ENCODE results near the gene MRTFA. TPM values are rescaled to one million over a fixed set of nuclear protein-coding genes. Genes with fewer than 3 reads are reported as not detected.
A peak's percentile ranks its signal among the peaks of the same experiment; 100 is the strongest.
"Not testable (repeated sequence)": the region's sequence is repeated elsewhere in the genome, so short reads cannot be mapped to it uniquely, and the experiment has no call there.

Gene MRTFA
- polyA plus RNA-seq, 3 donors from 2014 or later: 5.0 to 23.5 (median 7.3) TPM

DNA sequence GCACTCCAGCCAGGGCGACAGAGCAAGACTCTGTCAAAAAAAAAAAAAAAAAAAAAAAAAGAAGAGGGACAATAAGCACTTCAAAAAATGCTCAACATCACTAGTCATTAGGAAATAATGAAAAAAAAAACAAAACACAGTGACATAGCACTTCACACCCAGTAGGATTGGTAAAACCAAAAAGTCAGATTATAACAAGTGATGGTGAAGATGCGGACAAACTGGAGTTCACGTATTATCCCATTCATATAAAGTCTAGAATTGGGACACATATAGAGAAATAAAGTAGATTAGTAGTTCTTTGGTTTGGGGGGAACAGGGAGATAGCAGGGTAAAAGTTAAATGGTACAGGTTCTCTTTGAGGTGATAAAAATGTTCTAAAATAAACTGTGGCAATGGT is 64.6 kb downstream of the MRTFA start:
- peak overlapping the region in 1 of 6 donors; percentile 22 for H3K27ac Mint-ChIP-seq
- no peak overlapping the region for H3K4me3 Mint-ChIP-seq
- no peaks in the 10 kb centered on the region for H3K9me3 Mint-ChIP-seq
- DNase-seq: no peak
- H3K4me1 Mint-ChIP-seq: peaks cover 7 to 32% of the 10 kb centered on the region in 2 donors
- H3K36me3 Mint-ChIP-seq: peaks cover 4 to 9% (median 4%) of the 10 kb centered on the region in 3 donors
- peaks cover 0 to 1% (median 0%) of the 10 kb centered on the region in 3 donors for H3K27me3 Mint-ChIP-seq (ENCODE audit: low read depth in 3 of 3)

DNA sequence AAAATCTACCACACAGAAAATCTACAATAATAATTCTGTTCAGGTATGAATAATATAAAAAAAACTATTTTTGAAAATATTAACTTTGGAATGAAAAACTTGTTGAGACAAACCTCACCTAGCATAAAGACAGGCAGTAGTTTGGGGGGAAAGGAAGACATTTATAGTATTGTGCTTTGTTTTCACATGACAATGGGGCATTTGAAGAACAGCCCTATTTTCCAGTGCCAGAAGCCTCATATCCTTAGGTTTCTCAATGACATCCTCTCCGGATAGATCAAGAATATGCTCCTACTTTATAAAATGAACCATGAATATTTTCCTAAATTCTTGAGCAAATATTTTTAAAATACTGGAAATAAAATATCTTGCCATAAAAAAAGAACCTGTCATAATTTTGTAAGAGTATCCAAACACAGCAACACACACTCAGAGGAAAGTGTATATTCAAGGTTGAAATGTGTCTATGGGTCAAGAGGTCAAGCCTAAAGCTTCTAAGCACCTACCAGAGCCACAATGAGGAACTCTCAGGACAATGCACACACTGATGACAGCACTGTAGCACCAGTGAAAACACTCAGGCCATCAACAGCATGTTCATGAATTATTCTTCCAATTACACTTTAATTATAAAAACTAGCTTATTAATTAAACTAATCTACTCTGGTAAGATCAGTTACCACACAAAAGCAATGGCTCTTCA is 68.7 kb downstream of the MRTFA start:
- Mint-ChIP-seq H3K4me1 (peaks cover 7 to 52% of the 10 kb centered on the region in 2 donors), H3K9me3 (no peaks in the 10 kb centered on the region)

DNA sequence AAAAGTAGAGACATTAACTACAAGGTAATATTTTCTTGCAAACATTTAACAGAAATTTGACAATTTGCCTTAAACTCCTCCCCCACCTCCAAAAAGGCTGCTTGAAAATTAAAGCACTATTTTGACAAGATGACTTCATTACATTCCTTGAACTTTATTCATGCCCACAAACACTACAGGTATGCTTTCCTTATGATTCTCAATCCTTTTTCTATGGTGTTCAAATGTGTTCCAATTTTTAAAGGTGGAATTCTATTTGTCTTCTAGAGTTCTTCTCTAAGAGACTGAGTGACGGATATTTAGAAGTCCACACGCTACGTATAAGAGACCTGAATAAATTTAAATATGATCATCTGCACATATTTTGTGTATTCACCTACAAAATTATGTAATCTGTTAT is 69.4 kb downstream of the MRTFA start:
- H3K36me3 Mint-ChIP-seq: peaks cover 3 to 4% (median 4%) of the 10 kb centered on the region in 3 donors
- no peak for DNase-seq
- H3K4me3 Mint-ChIP-seq: no peak overlapping the region
- H3K27ac Mint-ChIP-seq: no peak overlapping the region
- peaks cover 0 to 1% (median 0%) of the 10 kb centered on the region in 3 donors for H3K27me3 Mint-ChIP-seq (ENCODE audit: low read depth in 3 of 3)
- no peaks in the 10 kb centered on the region for H3K9me3 Mint-ChIP-seq
- H3K4me1 Mint-ChIP-seq: peaks cover 7 to 46% of the 10 kb centered on the region in 2 donors

More for the DNA sequence above, 68.7 kb downstream of the MRTFA start:
- no peak for DNase-seq
- Mint-ChIP-seq H3K4me3 (no peak overlapping the region), H3K27me3 (ENCODE audit: low read depth in 3 of 3) (peaks cover 0 to 1% (median 0%) of the 10 kb centered on the region in 3 donors), H3K36me3 (peaks cover 4 to 6% (median 4%) of the 10 kb centered on the region in 3 donors), H3K27ac (no peak overlapping the region)

DNA sequence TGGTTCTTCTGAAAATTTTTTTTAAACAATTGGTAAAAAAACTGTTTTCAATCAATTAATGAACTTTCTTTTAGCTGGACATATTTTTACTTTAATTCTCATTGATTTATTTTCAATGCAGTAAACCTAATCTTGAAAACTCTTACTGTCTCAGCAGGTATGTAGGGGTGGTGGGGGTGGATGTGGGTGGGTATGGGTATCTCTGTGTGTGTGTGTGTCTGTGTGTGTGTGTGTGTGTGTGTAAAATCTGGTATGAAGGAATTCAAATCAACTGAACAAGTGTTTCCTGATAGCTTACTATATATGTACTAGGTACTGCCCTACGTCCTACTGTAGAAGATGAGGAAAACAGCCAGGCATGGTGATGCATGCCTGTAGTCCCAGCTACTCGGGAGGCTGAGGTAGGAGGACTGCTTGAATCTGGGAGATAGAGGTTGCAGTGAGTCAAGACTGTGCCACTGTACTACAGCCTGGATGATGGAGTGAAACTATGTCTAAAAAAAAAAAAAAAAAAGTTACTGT is 75.5 kb downstream of the MRTFA start:
- Mint-ChIP-seq H3K4me1 (peaks cover 5 to 42% of the 10 kb centered on the region in 2 donors), H3K27me3 (ENCODE audit: low read depth in 3 of 3) (no peaks in the 10 kb centered on the region), H3K27ac (no peak overlapping the region), H3K9me3 (no peaks in the 10 kb centered on the region), H3K36me3 (no peaks in the 10 kb centered on the region), H3K4me3 (no peak overlapping the region)
- DNase-seq: no peak

DNA sequence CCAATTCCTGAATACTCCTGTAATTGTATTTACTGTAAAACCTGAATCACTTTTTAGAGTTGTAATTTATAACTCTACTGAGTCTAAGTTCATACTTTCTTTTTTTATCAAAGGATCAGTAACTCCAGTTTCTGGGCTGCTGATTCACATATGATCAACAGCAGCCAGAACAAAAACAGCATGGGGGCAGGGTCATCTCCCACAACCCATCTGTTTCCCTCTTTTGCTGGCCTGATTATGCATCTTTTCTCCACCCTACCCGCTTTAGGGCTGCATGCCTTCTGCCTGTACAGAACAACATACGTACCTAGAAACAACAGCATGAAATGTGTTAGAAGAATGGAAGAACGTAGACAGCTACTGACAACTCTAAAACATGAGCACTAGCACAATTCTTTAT is 76.0 kb downstream of the MRTFA start:
- no peaks in the 10 kb centered on the region for H3K36me3 Mint-ChIP-seq
- H3K4me3 Mint-ChIP-seq: no peak overlapping the region
- peaks cover 5 to 43% of the 10 kb centered on the region in 2 donors for H3K4me1 Mint-ChIP-seq
- no peak overlapping the region for H3K27ac Mint-ChIP-seq
- H3K27me3 Mint-ChIP-seq (ENCODE audit: low read depth in 3 of 3): no peaks in the 10 kb centered on the region
- DNase-seq: no peak
- H3K9me3 Mint-ChIP-seq: no peaks in the 10 kb centered on the region

DNA sequence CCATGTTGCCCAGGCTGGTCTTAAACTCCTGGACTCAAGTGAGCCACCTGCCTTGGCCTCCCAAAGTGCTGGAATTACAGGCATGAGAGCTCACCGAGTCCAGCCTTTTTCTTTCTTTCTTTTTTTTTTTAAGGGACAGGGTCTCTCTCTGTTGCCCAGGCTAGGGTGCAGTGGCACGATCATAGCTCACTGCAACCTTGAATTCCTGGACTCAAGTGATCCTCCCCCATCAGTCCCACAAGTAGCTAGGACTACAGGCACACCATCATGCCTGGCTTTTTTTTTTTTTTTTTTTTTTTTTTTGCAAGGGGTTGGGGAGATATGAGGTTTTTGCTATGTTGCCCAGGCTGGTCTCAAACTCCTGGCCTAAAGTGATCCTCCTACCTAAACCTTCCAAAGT is 78.5 kb downstream of the MRTFA start:
- no peak overlapping the region for H3K27ac Mint-ChIP-seq
- no peak overlapping the region for H3K4me3 Mint-ChIP-seq
- H3K9me3 Mint-ChIP-seq: no peaks in the 10 kb centered on the region
- H3K36me3 Mint-ChIP-seq: no peaks in the 10 kb centered on the region
- no peaks in the 10 kb centered on the region for H3K27me3 Mint-ChIP-seq (ENCODE audit: low read depth in 3 of 3)
- peaks cover 17 to 49% of the 10 kb centered on the region in 2 donors for H3K4me1 Mint-ChIP-seq
- DNase-seq: no peak

DNA sequence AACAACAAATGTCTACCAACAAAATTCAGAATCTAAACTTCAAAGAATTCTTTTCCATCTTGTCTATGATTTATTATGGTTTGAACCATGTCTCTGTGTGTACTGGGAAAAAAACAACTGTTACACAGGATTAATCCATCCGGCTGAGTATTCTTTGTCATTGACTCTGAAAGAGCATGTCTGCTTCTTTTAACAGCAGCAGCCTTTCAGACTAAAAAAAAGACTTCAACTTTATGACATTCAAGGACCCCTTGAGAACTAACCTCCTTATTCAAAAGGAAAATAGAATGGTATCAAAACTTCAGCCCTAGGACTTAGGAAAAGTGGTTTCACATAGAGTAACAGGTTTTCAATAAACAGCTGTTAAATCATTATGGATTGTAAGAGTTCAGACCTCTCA is 79.9 kb downstream of the MRTFA start:
- Mint-ChIP-seq H3K27ac (peak overlapping the region in 1 of 6 donors; percentile 17), H3K4me3 (no peak overlapping the region), H3K4me1 (peaks cover 28 to 60% of the 10 kb centered on the region in 2 donors), H3K9me3 (no peaks in the 10 kb centered on the region), H3K27me3 (ENCODE audit: low read depth in 3 of 3) (no peaks in the 10 kb centered on the region), H3K36me3 (peaks cover 6 to 11% (median 8%) of the 10 kb centered on the region in 3 donors)
- no peak for DNase-seq

DNA sequence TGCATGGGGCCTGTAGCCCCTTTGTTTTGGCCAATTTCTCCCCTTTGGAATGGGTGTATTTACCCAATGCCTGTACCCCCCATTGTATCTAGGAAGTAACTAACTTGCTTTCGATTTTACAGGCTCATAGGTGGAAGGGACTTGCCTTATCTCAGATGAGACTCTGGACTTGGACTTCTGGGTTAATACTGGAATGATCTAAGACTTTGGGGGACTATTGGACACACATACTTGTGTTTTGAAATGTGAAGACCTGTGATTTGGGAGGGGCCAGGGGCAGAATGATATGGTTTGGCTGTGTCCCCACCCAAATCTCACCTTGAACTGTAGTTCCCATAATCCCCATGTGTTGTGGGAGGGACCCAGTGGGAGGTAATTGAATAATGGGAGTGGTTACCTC is 82.5 kb downstream of the MRTFA start:
- H3K4me3 Mint-ChIP-seq; DNase-seq; H3K9me3 Mint-ChIP-seq; H3K27me3 Mint-ChIP-seq (ENCODE audit: low read depth in 3 of 3); H3K27ac Mint-ChIP-seq: not testable (repeated sequence)
- peaks cover 31 to 43% of the 10 kb centered on the region in 2 donors for H3K4me1 Mint-ChIP-seq
- peaks cover 6 to 11% (median 8%) of the 10 kb centered on the region in 3 donors for H3K36me3 Mint-ChIP-seq

DNA sequence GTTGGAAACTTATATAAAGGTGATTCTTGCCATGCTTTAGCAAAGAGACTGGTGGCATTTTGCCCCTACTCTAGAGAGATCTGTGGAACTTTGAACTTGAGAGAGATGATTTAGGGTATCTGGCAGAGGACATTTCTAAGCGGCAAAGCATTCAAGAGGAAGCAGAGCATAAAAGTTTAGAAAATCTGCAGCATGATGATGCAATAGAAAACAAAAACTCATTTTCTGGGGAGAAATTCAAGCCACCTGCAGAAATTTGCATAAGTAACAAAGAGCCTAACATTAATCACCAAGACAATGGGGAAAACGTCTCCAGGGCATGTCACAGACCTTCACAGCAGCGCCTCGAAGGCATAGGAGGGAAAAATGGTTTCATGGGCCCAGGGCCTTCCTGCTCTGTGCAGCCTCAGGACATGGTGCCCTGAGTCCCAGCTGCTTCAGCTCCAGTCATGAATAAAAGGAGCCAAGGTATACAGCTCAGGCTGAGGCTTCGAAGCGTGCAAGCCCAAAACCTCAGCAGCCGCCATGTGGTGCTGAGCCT is 83.4 kb downstream of the MRTFA start:
- H3K27ac Mint-ChIP-seq: peak overlapping the region in 5 of 6 donors; percentile 2 to 42 (median 6)
- H3K27me3 Mint-ChIP-seq (ENCODE audit: low read depth in 3 of 3): no peaks in the 10 kb centered on the region
- H3K4me1 Mint-ChIP-seq: peaks cover 31 to 43% of the 10 kb centered on the region in 2 donors
- no peaks in the 10 kb centered on the region for H3K9me3 Mint-ChIP-seq
- no peak for DNase-seq
- peaks cover 6 to 11% (median 8%) of the 10 kb centered on the region in 3 donors for H3K36me3 Mint-ChIP-seq
- H3K4me3 Mint-ChIP-seq: no peak overlapping the region

DNA sequence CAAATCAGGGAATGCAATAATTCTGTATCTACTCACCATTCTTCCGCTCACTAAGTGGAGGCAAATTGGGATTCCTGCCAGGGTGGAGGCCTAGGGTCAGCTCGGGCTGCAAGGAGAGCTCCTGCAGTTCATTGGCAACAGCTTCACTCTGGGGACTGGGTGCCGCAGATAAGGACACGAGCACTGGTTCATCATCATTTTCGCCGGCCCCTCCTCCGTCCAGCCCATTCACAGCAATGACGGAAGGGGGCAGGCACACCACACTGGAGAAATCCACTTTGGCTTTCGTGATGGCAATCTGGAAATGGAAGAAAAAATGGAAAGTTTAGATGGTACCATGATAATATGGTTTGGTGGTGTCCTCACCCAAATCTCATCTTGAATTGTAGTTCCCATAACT is 84.4 kb downstream of the MRTFA start:
- Mint-ChIP-seq H3K9me3 (no peaks in the 10 kb centered on the region), H3K4me1 (peaks cover 31 to 43% of the 10 kb centered on the region in 2 donors), H3K36me3 (peaks cover 8 to 14% (median 9%) of the 10 kb centered on the region in 3 donors), H3K4me3 (no peak overlapping the region), H3K27me3 (ENCODE audit: low read depth in 3 of 3) (peaks cover 0 to 1% (median 0%) of the 10 kb centered on the region in 3 donors), H3K27ac (peak overlapping the region in 1 of 6 donors; percentile 34)
- no peak for DNase-seq

DNA sequence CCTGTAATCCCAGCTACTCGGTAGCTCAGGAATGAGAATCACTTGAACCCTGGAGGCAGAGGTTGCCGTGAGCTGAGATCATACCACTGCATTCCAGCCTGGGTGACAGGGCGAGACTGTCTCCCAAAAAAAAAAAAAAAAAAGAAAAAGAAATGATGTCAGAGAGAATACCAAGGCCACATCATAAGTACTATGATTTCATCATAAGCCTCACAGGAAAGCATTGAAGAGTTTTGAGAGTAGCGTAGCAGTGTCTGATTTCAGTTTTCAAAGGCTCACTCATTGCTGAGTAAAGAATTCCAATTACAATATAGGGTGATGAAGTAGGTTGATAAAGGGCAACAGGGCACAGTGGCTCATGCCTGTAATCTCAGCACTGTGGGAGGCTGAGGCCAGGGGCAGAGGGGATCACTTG is 88.8 kb downstream of the MRTFA start:
- no peaks in the 10 kb centered on the region for H3K9me3 Mint-ChIP-seq
- H3K4me1 Mint-ChIP-seq: peaks cover 15 to 21% of the 10 kb centered on the region in 2 donors
- no peak for DNase-seq
- no peak overlapping the region for H3K27ac Mint-ChIP-seq
- H3K27me3 Mint-ChIP-seq (ENCODE audit: low read depth in 3 of 3): peaks cover 0 to 2% (median 2%) of the 10 kb centered on the region in 3 donors
- H3K4me3 Mint-ChIP-seq: no peak overlapping the region
- peaks cover 16 to 17% (median 16%) of the 10 kb centered on the region in 3 donors for H3K36me3 Mint-ChIP-seq

DNA sequence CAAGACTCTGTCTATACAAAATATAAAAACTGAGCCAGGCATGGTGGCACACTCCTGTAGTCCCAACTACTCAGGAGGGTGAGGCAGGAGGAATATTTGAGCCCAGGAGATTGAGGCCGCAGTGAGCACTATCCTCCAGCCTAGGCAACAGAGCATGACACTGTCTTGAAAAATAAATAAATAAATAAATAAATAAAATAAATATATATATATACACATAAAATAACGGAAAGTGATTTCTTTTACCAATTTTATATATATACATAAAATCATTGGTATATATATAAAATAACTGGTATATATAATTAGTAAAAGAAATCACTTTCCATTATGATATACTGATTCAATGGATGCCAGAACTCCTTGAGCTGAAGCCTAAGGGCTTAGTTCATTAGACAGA is 91.8 kb downstream of the MRTFA start:
- Mint-ChIP-seq H3K36me3 (peaks cover 7 to 10% (median 8%) of the 10 kb centered on the region in 3 donors), H3K27ac (no peak overlapping the region), H3K9me3 (no peaks in the 10 kb centered on the region), H3K27me3 (ENCODE audit: low read depth in 3 of 3) (peaks cover 0 to 2% (median 2%) of the 10 kb centered on the region in 3 donors), H3K4me1 (peaks cover 9 to 25% of the 10 kb centered on the region in 2 donors), H3K4me3 (no peak overlapping the region)
- no peak for DNase-seq

DNA sequence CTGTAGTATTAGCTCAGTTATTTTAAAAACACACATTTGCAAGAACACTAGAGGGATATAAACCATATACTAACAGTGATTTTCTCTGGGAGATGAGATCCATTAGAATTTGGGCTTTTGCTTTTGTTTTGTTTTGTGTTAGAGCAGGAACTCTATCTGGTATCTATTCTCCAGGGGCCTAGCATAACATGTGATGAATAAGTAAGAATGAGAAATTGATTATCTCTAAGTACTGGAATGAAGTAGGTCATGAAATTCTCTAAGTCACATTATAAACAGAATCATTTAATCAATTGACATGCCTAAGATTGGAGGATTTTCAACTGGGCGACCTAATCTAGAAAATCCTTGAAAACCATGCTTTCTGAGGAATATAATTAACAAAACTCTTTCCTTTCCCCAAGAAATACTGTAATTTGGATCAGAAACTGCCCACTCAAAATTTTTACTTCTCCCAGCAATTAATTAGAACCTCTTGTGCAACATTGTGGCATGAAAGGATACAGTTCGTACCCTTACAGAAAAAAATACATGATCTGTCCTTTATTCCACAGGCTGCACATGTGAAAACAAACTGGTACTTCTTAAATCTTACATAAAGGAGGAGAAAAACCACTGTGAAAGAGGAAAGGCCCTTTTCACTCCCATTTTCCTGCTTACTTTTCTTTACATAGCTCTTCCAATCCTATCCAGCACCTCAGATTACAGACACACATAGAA is 93.5 kb downstream of the MRTFA start:
- no peak for DNase-seq
- peaks cover 7 to 10% (median 8%) of the 10 kb centered on the region in 3 donors for H3K36me3 Mint-ChIP-seq
- H3K4me1 Mint-ChIP-seq: peaks cover 5 to 25% of the 10 kb centered on the region in 2 donors
- H3K4me3 Mint-ChIP-seq: no peak overlapping the region
- peaks cover 0 to 2% (median 2%) of the 10 kb centered on the region in 3 donors for H3K27me3 Mint-ChIP-seq (ENCODE audit: low read depth in 3 of 3)
- no peak overlapping the region for H3K27ac Mint-ChIP-seq
- no peaks in the 10 kb centered on the region for H3K9me3 Mint-ChIP-seq

DNA sequence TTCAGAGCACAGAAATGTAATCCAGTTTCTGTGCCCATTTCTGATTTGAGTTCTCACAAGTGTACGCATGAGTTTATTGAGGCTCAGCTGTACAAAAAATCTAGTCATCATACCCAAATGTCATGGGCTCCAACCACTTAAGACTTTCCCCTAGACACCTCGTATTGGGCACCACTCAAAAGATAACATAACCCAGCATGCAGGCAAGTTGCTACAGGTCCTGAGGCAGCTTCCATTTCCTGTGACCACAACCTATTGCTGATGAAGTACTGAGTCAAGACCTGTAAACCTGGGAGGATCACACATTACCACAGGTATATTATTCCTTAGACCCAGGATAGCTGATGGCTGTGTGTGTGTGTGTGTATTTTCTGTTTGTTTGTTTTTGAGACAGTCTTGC is 95.2 kb downstream of the MRTFA start:
- Mint-ChIP-seq H3K4me1 (peaks cover 5 to 21% of the 10 kb centered on the region in 2 donors), H3K27me3 (ENCODE audit: low read depth in 3 of 3) (peaks cover 0 to 2% (median 0%) of the 10 kb centered on the region in 3 donors), H3K9me3 (no peaks in the 10 kb centered on the region), H3K4me3 (no peak overlapping the region), H3K36me3 (peaks cover 3 to 5% (median 4%) of the 10 kb centered on the region in 3 donors), H3K27ac (peak overlapping the region in 1 of 6 donors; percentile 32)
- DNase-seq: no peak
